HEK293 (cell line): ENCODE measurements around the gene KCTD6.

Experiments used
- CTCF ChIA-PET: fragments of 350-600 bp; formaldehyde crosslinking; extraction: SDS; loops from one replicate; lab custom pipeline; 2021; ENCODE audit warnings: antibody characterized with exemption; lab: Yijun Ruan, JAX
- POLR2A ChIA-PET: fragments of 300-600 bp; formaldehyde crosslinking; extraction: SDS; loops from one replicate; lab custom pipeline; 2020; ENCODE audit warnings: antibody characterized with exemption, inconsistent platforms; lab: Yijun Ruan, JAX
- H3K27ac ChIP-seq: fragments of 200-500 bp; sonication (Bioruptor generic); 2 replicates; pipeline ENCODE4 v1.5.1; 2014; ENCODE audit warnings: low read depth, low read length, control low read depth, inconsistent platforms; ENCODE audit errors: extremely low read depth
- H3K36me3 ChIP-seq, 2 experiments: fragments of 200-500 bp in 1 of 2; sonication (Bioruptor generic) in 1 of 2; 1 replicate in 1 of 2; 2 replicates in 1 of 2; pipeline ENCODE4 v1.5.1; 2014 to 2017; ENCODE audit warnings: inconsistent platforms in 2 of 2, low read length in 2 of 2; ENCODE audit not compliant: control insufficient read depth in 2 of 2, insufficient read depth in 1 of 2
- H3K4me1 ChIP-seq: fragments of 200-500 bp; sonication (Bioruptor generic); 2 replicates; pipeline ENCODE4 v1.5.1; 2014; ENCODE audit warnings: mild to moderate bottlenecking, low read length, inconsistent platforms; ENCODE audit not compliant: control insufficient read depth, insufficient read depth
- H3K4me3 ChIP-seq: 2 replicates; pipeline ENCODE4 v1.5.1; 2011; ENCODE audit warnings: low read depth, mild to moderate bottlenecking, control low read depth, low read length, moderate library complexity
- H3K9me3 ChIP-seq: fragments of 200-500 bp; sonication (Bioruptor generic); 2 replicates; pipeline ENCODE4 v1.5.1; 2014; ENCODE audit warnings: low read depth, low read length, inconsistent platforms; ENCODE audit not compliant: control insufficient read depth, insufficient read depth
- BCL11A ChIP-seq: fragments of 450-650 bp; formaldehyde crosslinking; IDR thresholded peaks from 2 replicates; pipeline ENCODE4 v1.5.1; 2016; ENCODE audit warnings: low read depth, missing biosample characterization, missing genetic modification characterization
- FEZF1 ChIP-seq: fragments of 450-650 bp; formaldehyde crosslinking; IDR thresholded peaks from 2 replicates; pipeline ENCODE4 v1.5.1; 2016; ENCODE audit warnings: missing biosample characterization, missing genetic modification characterization
- HOXD13 ChIP-seq: sonication (generic); formaldehyde crosslinking; IDR thresholded peaks from 2 replicates; pipeline ENCODE4 v1.8.0; 2022; ENCODE audit warnings: missing genetic modification reagents, borderline replicate concordance
- IKZF3 ChIP-seq: fragments of 450-650 bp; IDR thresholded peaks from 2 replicates; pipeline ENCODE4 v1.5.0; 2018; ENCODE audit warnings: missing biosample characterization, mild to moderate bottlenecking, missing genetic modification characterization, moderate library complexity
- KLF8 ChIP-seq: fragments of 450-650 bp; formaldehyde crosslinking; IDR thresholded peaks from 2 replicates; pipeline ENCODE4 v1.5.1; 2016; ENCODE audit warnings: missing biosample characterization, missing genetic modification characterization
- ZFHX2 ChIP-seq: fragments of 450-650 bp; formaldehyde crosslinking; conservative IDR thresholded peaks from 2 replicates; pipeline ENCODE4 v1.5.1; 2016; ENCODE audit warnings: missing biosample characterization, missing genetic modification characterization
- ZNF10 ChIP-seq: fragments of 450-650 bp; formaldehyde crosslinking; IDR thresholded peaks from 2 replicates; pipeline ENCODE4 v1.5.1; 2017; ENCODE audit warnings: missing biosample characterization, missing genetic modification characterization
- ZNF133 ChIP-seq: fragments of 450-650 bp; formaldehyde crosslinking; IDR thresholded peaks from 2 replicates; pipeline ENCODE4 v1.5.1; 2016; ENCODE audit warnings: missing biosample characterization, missing genetic modification characterization
- ZNF169 ChIP-seq: fragments of 450-650 bp; formaldehyde crosslinking; IDR thresholded peaks from 2 replicates; pipeline ENCODE4 v1.5.1; 2016; ENCODE audit warnings: missing biosample characterization, missing genetic modification characterization
- ZNF19 ChIP-seq: fragments of 450-650 bp; formaldehyde crosslinking; IDR thresholded peaks from 2 replicates; pipeline ENCODE4; 2016; ENCODE audit warnings: missing biosample characterization, missing genetic modification characterization, low read depth
- ZNF274 ChIP-seq, 2 experiments: fragments of 200-500 bp in 1 of 2; fragments of 450-650 bp in 1 of 2; sonication (Bioruptor generic) in 1 of 2; formaldehyde crosslinking in 1 of 2; IDR thresholded peaks; 2 replicates each; pipeline versions ENCODE4 v1.5.1 to v1.6.1; 2014 to 2016; ENCODE audit warnings: borderline replicate concordance in 1 of 2, inconsistent platforms in 1 of 2, low read length in 1 of 2, missing biosample characterization in 1 of 2, missing genetic modification characterization in 1 of 2
- ZNF292 ChIP-seq: fragments of 450-650 bp; formaldehyde crosslinking; IDR thresholded peaks from 2 replicates; pipeline ENCODE4 v1.5.1; 2016; ENCODE audit warnings: low read depth, missing biosample characterization, missing genetic modification characterization, borderline replicate concordance
- ZNF335 ChIP-seq: fragments of 450-650 bp; formaldehyde crosslinking; conservative IDR thresholded peaks from 2 replicates; pipeline ENCODE4 v1.5.1; 2016; ENCODE audit warnings: missing biosample characterization, missing genetic modification characterization
- ZNF350 ChIP-seq: fragments of 450-650 bp; formaldehyde crosslinking; IDR thresholded peaks from 2 replicates; pipeline ENCODE4 v1.5.0; 2017; ENCODE audit warnings: missing biosample characterization, mild to moderate bottlenecking, missing genetic modification characterization
- ZNF416 ChIP-seq: fragments of 450-650 bp; formaldehyde crosslinking; IDR thresholded peaks from 2 replicates; pipeline ENCODE4 v1.5.1; 2016; ENCODE audit warnings: missing biosample characterization, missing genetic modification characterization
- ZNF510 ChIP-seq: fragments of 450-650 bp; formaldehyde crosslinking; IDR thresholded peaks from 2 replicates; pipeline ENCODE4 v1.5.1; 2018; ENCODE audit warnings: mild to moderate bottlenecking, missing genetic modification characterization, missing biosample characterization; ENCODE audit not compliant: insufficient replicate concordance
- ZNF600 ChIP-seq: fragments of 450-650 bp; formaldehyde crosslinking; IDR thresholded peaks from 2 replicates; pipeline ENCODE4 v1.5.1; 2016; ENCODE audit warnings: missing biosample characterization, missing genetic modification characterization
- ZNF658 ChIP-seq: fragments of 450-650 bp; formaldehyde crosslinking; IDR thresholded peaks from 2 replicates; pipeline ENCODE4; 2016; ENCODE audit warnings: missing biosample characterization, missing genetic modification characterization
- ZNF776 ChIP-seq: fragments of 450-650 bp; formaldehyde crosslinking; IDR thresholded peaks from 2 replicates; pipeline ENCODE4 v1.5.0; 2017; ENCODE audit warnings: missing biosample characterization, missing genetic modification characterization, borderline replicate concordance
- ZNF785 ChIP-seq: fragments of 450-650 bp; formaldehyde crosslinking; IDR thresholded peaks from 2 replicates; pipeline ENCODE4 v1.5.1; 2016; ENCODE audit warnings: missing biosample characterization, missing genetic modification characterization
- ZNF791 ChIP-seq: fragments of 450-650 bp; formaldehyde crosslinking; IDR thresholded peaks from 2 replicates; pipeline ENCODE4 v1.5.1; 2016; ENCODE audit warnings: missing biosample characterization, missing genetic modification characterization
- TF ChIP-seq, protein P1 (sequence below): fragments of 450-650 bp; formaldehyde crosslinking; IDR thresholded peaks from 2 replicates; pipeline ENCODE4 v1.5.1; 2016; ENCODE audit warnings: missing biosample characterization, missing genetic modification characterization
- TF ChIP-seq, protein P2 (sequence below): fragments of 450-650 bp; formaldehyde crosslinking; IDR thresholded peaks from 2 replicates; pipeline ENCODE4 v1.5.1; 2016; ENCODE audit warnings: missing biosample characterization, missing genetic modification characterization
- TF ChIP-seq, protein P3 (sequence below): IDR thresholded peaks from 2 replicates; pipeline ENCODE4 v1.6.1; 2011; ENCODE audit warnings: mild to moderate bottlenecking, low read depth, low read length, borderline replicate concordance
- TF ChIP-seq, protein P4 (sequence below): fragments of 450-650 bp; formaldehyde crosslinking; IDR thresholded peaks from 2 replicates; pipeline ENCODE4 v1.5.0; 2017; ENCODE audit warnings: missing biosample characterization, missing genetic modification characterization, borderline replicate concordance

KCTD6 gene

DNA sequence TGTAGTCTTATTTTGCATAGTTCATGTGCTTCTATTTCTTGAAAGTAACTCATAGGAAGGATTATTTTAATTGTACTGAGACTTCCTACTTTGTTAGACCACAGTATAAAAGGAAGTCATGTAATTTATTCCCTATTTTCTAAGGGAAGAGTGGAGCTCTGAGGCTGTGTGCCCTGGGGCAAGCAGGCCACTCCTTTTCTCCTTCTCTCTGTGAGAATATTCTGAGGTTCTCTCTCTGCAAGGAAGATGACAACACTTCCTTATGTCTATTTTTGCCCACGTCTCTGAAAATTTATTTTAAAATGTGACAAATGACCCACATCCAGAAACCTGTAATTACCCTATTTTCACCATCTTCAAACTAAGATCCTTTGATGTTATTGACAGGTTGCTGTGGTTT lies 11.0 kb downstream of the KCTD6 start (continued):
- TF ChIP-seq ZNF169 (tag by site-specific recombination) = no peak
- TF ChIP-seq ZNF292 (tag by site-specific recombination) = no peak
- no peak for TF ChIP-seq ZNF19
- TF ChIP-seq ZNF785 = no peak
- no peak for TF ChIP-seq ZFHX2 (tag by site-specific recombination)
- no peak for TF ChIP-seq IKZF3 (tag by site-specific recombination)
- TF ChIP-seq ZNF600 = no peak
- TF ChIP-seq ZNF274 (IDR thresholded peaks at IDR 0.05; ENCODE audit: low read length) = no peak
- TF ChIP-seq ZNF274 (tag by site-specific recombination; IDR thresholded peaks at IDR 0.05; ENCODE audit: borderline replicate concordance) = no peak

DNA sequence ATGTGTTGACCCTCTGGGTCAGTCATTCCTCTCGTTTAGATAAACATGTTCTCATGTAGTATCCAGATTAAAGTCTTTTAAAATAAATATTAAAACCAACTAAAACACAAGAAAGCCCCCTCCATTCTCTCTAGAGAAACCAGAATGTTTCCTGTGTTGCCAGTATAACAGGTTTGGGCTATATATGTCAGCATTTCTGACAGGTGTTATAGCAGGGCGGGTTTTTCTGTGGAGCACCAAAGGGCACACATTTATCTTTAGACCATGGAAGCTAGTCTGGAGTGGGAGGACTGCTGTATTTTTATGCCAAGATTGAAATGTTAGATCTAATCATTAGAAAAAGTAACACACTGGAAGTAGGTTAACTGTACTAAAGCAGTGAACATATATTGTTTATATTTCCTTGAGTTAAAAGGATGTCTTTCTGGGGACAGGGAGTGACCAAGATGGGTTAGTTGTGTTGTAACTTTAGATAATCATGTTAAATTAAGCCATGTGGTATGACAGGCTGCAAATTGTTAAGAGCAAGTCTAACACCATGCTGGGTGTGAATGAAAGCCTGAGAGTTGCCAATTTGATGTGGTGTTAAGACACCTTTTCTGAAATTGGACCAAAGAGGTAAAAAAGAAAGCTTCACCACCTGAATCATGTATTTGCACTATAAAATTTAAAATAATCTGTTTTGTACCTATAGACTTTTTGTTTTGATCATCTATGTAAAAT lies 15.6 kb downstream of the KCTD6 start:
- CTCF ChIA-PET = interaction anchor here (0.8 to 0.9 kb wide), 2 partner anchors 17 to 24 kb away, joined by 3 read pairs; no protein-coding TSS in a partner anchor
- TF ChIP-seq ZNF416 (tag by site-specific recombination) (no peak), FEZF1 (tag by site-specific recombination) (no peak), ZNF133 (no peak), ZNF510 (tag by site-specific recombination) (no peak), ZNF776 (tag by site-specific recombination) (no peak), ZNF791 (tag by site-specific recombination) (no peak), ZNF785 (no peak), ZNF10 (tag by site-specific recombination) (no peak), ZNF335 (tag by site-specific recombination) (no peak), HOXD13 (CRISPR knock-in tag) (no peak), ZNF350 (no peak), ZNF658 (tag by site-specific recombination) (no peak), BCL11A (no peak), KLF8 (tag by site-specific recombination) (no peak)
- TF ChIP-seq, protein P1, sequence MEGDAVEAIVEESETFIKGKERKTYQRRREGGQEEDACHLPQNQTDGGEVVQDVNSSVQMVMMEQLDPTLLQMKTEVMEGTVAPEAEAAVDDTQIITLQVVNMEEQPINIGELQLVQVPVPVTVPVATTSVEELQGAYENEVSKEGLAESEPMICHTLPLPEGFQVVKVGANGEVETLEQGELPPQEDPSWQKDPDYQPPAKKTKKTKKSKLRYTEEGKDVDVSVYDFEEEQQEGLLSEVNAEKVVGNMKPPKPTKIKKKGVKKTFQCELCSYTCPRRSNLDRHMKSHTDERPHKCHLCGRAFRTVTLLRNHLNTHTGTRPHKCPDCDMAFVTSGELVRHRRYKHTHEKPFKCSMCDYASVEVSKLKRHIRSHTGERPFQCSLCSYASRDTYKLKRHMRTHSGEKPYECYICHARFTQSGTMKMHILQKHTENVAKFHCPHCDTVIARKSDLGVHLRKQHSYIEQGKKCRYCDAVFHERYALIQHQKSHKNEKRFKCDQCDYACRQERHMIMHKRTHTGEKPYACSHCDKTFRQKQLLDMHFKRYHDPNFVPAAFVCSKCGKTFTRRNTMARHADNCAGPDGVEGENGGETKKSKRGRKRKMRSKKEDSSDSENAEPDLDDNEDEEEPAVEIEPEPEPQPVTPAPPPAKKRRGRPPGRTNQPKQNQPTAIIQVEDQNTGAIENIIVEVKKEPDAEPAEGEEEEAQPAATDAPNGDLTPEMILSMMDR (tag by site-specific recombination) = no peak
- TF ChIP-seq, protein P2, sequence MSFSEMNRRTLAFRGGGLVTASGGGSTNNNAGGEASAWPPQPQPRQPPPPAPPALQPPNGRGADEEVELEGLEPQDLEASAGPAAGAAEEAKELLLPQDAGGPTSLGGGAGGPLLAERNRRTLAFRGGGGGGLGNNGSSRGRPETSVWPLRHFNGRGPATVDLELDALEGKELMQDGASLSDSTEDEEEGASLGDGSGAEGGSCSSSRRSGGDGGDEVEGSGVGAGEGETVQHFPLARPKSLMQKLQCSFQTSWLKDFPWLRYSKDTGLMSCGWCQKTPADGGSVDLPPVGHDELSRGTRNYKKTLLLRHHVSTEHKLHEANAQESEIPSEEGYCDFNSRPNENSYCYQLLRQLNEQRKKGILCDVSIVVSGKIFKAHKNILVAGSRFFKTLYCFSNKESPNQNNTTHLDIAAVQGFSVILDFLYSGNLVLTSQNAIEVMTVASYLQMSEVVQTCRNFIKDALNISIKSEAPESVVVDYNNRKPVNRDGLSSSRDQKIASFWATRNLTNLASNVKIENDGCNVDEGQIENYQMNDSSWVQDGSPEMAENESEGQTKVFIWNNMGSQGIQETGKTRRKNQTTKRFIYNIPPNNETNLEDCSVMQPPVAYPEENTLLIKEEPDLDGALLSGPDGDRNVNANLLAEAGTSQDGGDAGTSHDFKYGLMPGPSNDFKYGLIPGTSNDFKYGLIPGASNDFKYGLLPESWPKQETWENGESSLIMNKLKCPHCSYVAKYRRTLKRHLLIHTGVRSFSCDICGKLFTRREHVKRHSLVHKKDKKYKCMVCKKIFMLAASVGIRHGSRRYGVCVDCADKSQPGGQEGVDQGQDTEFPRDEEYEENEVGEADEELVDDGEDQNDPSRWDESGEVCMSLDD (tag by site-specific recombination) = no peak
- TF ChIP-seq, protein P3, sequence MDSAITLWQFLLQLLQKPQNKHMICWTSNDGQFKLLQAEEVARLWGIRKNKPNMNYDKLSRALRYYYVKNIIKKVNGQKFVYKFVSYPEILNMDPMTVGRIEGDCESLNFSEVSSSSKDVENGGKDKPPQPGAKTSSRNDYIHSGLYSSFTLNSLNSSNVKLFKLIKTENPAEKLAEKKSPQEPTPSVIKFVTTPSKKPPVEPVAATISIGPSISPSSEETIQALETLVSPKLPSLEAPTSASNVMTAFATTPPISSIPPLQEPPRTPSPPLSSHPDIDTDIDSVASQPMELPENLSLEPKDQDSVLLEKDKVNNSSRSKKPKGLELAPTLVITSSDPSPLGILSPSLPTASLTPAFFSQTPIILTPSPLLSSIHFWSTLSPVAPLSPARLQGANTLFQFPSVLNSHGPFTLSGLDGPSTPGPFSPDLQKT = no peak
- TF ChIP-seq, protein P4, sequence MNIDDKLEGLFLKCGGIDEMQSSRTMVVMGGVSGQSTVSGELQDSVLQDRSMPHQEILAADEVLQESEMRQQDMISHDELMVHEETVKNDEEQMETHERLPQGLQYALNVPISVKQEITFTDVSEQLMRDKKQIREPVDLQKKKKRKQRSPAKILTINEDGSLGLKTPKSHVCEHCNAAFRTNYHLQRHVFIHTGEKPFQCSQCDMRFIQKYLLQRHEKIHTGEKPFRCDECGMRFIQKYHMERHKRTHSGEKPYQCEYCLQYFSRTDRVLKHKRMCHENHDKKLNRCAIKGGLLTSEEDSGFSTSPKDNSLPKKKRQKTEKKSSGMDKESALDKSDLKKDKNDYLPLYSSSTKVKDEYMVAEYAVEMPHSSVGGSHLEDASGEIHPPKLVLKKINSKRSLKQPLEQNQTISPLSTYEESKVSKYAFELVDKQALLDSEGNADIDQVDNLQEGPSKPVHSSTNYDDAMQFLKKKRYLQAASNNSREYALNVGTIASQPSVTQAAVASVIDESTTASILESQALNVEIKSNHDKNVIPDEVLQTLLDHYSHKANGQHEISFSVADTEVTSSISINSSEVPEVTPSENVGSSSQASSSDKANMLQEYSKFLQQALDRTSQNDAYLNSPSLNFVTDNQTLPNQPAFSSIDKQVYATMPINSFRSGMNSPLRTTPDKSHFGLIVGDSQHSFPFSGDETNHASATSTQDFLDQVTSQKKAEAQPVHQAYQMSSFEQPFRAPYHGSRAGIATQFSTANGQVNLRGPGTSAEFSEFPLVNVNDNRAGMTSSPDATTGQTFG (tag by site-specific recombination) = no peak
- Histone ChIP-seq H3K4me1 (no peaks in the 10 kb centered on the region), H3K9me3 (no peaks in the 10 kb centered on the region), H3K36me3 (peaks cover 0 to 2% of the 10 kb centered on the region in 2 experiments; a peak in 1 of 3 replicates), H3K27ac (no peak overlapping the region), H3K4me3 (no peak overlapping the region)
- POLR2A ChIA-PET = no interaction called here
